Measurements from ENCODE around the gene TMEM63C. TPM values are rescaled to one million over a fixed set of nuclear protein-coding genes. Genes with fewer than 3 reads are reported as not detected.

The TMEM63C gene
- total RNA-seq, 1 donor from 2014 or later: 6.6 TPM

- Mint-ChIP-seq H3K27ac (ENCODE audit: unreplicated experiment) (no peak overlapping the region), H3K27me3 (ENCODE audit: unreplicated experiment) (peaks cover 21% of the 10 kb centered on the region), H3K4me1 (ENCODE audit: unreplicated experiment) (peaks cover 5% of the 10 kb centered on the region), H3K36me3 (ENCODE audit: low read depth, unreplicated experiment) (peaks cover 10% of the 10 kb centered on the region), H3K9me3 (ENCODE audit: unreplicated experiment) (no peaks in the 10 kb centered on the region), H3K4me3 (ENCODE audit: unreplicated experiment) (no peak overlapping the region)
- TF ChIP-seq, protein P1, sequence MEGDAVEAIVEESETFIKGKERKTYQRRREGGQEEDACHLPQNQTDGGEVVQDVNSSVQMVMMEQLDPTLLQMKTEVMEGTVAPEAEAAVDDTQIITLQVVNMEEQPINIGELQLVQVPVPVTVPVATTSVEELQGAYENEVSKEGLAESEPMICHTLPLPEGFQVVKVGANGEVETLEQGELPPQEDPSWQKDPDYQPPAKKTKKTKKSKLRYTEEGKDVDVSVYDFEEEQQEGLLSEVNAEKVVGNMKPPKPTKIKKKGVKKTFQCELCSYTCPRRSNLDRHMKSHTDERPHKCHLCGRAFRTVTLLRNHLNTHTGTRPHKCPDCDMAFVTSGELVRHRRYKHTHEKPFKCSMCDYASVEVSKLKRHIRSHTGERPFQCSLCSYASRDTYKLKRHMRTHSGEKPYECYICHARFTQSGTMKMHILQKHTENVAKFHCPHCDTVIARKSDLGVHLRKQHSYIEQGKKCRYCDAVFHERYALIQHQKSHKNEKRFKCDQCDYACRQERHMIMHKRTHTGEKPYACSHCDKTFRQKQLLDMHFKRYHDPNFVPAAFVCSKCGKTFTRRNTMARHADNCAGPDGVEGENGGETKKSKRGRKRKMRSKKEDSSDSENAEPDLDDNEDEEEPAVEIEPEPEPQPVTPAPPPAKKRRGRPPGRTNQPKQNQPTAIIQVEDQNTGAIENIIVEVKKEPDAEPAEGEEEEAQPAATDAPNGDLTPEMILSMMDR (IDR thresholded peaks at IDR 0.05; ENCODE audit: unreplicated experiment): no peak
- DNase-seq (ENCODE audit: low spot score): no peak
These were observed 88.9 kb downstream of the TMEM63C start for GRCh38 chr14:77270361-77271112.

- no peak for DNase-seq (ENCODE audit: low spot score)
- Mint-ChIP-seq H3K36me3 (ENCODE audit: low read depth, unreplicated experiment) (peaks cover 10% of the 10 kb centered on the region), H3K9me3 (ENCODE audit: unreplicated experiment) (no peaks in the 10 kb centered on the region), H3K27ac (ENCODE audit: unreplicated experiment) (no peak within 1 kb of the TSS), H3K4me1 (ENCODE audit: unreplicated experiment) (peaks cover 5% of the 10 kb centered on the region), H3K4me3 (ENCODE audit: unreplicated experiment) (peak within 1 kb of the TSS; percentile 4), H3K27me3 (ENCODE audit: unreplicated experiment) (peaks cover 21% of the 10 kb centered on the region)
- TF ChIP-seq, protein P1 (IDR thresholded peaks at IDR 0.05; ENCODE audit: unreplicated experiment): no peak
These were observed 89.6 kb downstream of the TMEM63C start, which contains the start of gene NGB for GRCh38 chr14:77271113-77271710. NGB (minus strand) TSS chr14:77271206; CDS start chr14:77270937, 269 bp downstream.

GRCh38 chr14:77272261-77272660 is 90.7 kb downstream of the TMEM63C start:
- no peak for DNase-seq (ENCODE audit: low spot score)
- TF ChIP-seq, protein P1 (IDR thresholded peaks at IDR 0.05; ENCODE audit: unreplicated experiment): no peak
- Mint-ChIP-seq H3K4me3 (ENCODE audit: unreplicated experiment) (no peak overlapping the region), H3K9me3 (ENCODE audit: unreplicated experiment) (no peaks in the 10 kb centered on the region), H3K27me3 (ENCODE audit: unreplicated experiment) (peaks cover 21% of the 10 kb centered on the region), H3K4me1 (ENCODE audit: unreplicated experiment) (peaks cover 5% of the 10 kb centered on the region), H3K27ac (ENCODE audit: unreplicated experiment) (no peak overlapping the region), H3K36me3 (ENCODE audit: low read depth, unreplicated experiment) (peaks cover 10% of the 10 kb centered on the region)

DNA sequence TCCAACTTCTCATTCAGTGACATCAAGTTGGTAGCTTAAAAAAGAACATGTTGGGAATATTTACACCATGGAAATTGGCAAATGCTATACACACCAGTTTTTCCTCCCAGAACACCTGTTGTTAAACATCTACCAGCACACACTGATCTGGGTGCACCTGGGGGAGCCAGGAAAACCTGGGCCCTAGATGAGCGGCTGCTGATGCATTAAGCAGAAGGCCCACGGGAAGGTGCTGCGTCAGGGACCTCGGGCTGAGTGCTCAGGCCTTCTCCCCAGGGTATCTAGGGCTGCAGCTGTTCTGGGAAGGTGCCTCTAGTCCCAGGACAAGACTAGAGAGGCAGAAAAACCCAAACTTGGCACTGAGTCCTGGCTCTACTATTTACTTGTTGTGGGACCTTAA is 92.2 kb downstream of the TMEM63C start:
- Mint-ChIP-seq H3K36me3 (ENCODE audit: low read depth, unreplicated experiment) (peaks cover 6% of the 10 kb centered on the region), H3K4me1 (ENCODE audit: unreplicated experiment) (peaks cover 5% of the 10 kb centered on the region), H3K27ac (ENCODE audit: unreplicated experiment) (no peak overlapping the region), H3K4me3 (ENCODE audit: unreplicated experiment) (no peak overlapping the region), H3K9me3 (ENCODE audit: unreplicated experiment) (no peaks in the 10 kb centered on the region), H3K27me3 (ENCODE audit: unreplicated experiment) (peaks cover 16% of the 10 kb centered on the region)
- TF ChIP-seq, protein P1 (IDR thresholded peaks at IDR 0.05; ENCODE audit: unreplicated experiment): no peak
- DNase-seq (ENCODE audit: low spot score): no peak

DNA sequence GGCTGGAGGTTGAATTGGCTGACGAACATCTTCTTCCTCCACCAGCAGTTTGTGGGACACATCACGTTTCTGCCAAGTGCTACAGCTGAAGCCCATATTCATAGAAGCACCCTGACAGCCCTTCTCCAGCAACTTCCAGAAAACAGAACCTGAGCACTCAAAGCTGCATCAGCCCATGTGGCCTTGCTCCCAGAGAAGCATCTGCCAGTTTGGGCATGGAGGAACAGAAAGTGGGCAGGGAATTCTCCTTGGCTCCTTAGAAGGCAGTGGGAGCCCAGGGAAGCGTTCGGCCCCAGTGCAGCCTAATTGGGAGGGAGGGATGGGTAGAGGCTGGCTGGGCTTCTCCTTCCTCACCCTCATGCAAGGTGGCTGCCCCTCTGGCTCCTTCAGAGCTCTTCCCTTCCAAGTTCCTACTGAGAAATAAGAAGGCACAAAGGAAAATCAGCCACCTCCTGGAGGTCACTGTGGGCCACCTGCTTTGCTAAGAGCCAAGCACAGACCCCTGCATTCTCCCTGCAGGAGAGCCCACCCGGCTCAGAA is 93.5 kb downstream of the TMEM63C start:
- peaks cover 3% of the 10 kb centered on the region for H3K4me1 Mint-ChIP-seq (ENCODE audit: unreplicated experiment)
- H3K36me3 Mint-ChIP-seq (ENCODE audit: low read depth, unreplicated experiment): peaks cover 11% of the 10 kb centered on the region
- H3K9me3 Mint-ChIP-seq (ENCODE audit: unreplicated experiment): no peaks in the 10 kb centered on the region
- no peak overlapping the region for H3K4me3 Mint-ChIP-seq (ENCODE audit: unreplicated experiment)
- peaks cover 13% of the 10 kb centered on the region for H3K27me3 Mint-ChIP-seq (ENCODE audit: unreplicated experiment)
- TF ChIP-seq, protein P1 (IDR thresholded peaks at IDR 0.05; ENCODE audit: unreplicated experiment): no peak
- H3K27ac Mint-ChIP-seq (ENCODE audit: unreplicated experiment): no peak overlapping the region
- DNase-seq (ENCODE audit: low spot score): no peak
